ENCODE measurements around the gene PARVB.

DNA sequence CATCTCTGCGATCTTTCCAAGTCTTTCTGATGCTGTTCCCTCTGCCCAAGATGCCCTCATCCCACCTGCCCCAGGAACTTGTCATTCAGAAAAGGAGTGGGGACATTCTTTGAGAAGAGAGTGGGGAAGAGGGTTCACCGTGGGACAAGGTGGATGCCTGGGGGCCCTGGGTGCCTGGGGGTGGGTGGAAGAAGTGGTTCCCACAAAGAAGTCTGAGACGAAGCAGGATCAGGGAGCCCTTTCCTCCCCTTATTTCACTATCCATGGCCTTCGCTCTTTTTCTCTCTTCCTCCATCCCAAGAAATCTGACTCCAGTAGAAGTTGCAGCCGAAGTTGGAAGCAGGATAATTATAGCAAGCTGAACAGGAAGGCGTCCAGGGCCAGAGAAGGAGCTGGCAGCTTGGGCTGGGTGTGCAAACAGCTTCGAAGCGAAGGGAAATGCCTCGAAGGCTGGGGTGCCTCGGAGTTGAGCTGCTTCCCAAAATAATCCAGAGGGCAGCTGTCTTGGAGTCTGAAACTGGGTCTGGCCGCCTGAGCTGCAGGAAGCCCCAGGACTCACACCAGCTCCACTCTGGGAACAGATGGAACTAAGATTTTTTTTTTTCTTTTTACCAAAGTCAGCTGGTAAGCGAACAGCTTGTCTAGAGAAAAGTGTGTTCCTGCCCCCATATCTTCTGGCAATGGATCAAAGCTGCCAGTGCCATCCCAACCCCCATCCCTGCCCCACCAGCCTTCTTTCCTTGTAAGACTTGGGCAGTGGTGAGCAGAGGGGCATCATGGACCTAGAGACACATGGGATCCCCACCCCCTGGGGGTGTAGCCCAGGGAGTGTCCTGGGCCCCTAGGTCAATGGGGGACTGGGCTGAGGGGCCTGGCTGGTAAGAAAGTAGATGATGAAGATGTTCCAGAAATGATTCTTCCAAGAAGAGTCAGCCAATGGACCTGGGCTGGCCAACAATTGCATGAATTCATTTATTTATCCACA lies 188.1 kb downstream of the PARVB start:
- TF ChIP-seq CTCF (IDR thresholded peaks at IDR 0.05) = no peak
- TF ChIP-seq POLR2A (IDR thresholded peaks at IDR 0.05) = no peak

Data from body of pancreas (tissue), 4 donors.